Calu3 (cell line): ENCODE data around the gene CLEC16A. TPM values are rescaled to one million over a fixed set of nuclear protein-coding genes. Genes with fewer than 3 reads are reported as not detected.

ENCODE experiments used
- BruUV-seq: library from RNA; stranded (reverse); fragments of 400-500 nt; replicated peaks from 2 replicates; lab custom pipeline; 2021; lab: Mats Ljungman, UMichigan
- CTCF ChIA-PET: fragments of 300-600 bp; sonication (Branson Sonifier 250); formaldehyde crosslinking; loops from one replicate; lab custom pipeline; 2022; ENCODE audit warnings: antibody characterized with exemption; lab: Charles Lee
- DNase-seq: peaks from one replicate; pipeline ENCODE4 v3.0.0; 2022
- H3K27ac Mint-ChIP-seq: one replicate; pipeline ENCODE4 v1.8.0; 2022; ENCODE audit warnings: mixed read lengths; ENCODE audit not compliant: unreplicated experiment
- H3K27me3 Mint-ChIP-seq: one replicate; pipeline ENCODE4 v1.8.0; 2022; ENCODE audit warnings: mixed read lengths; ENCODE audit not compliant: unreplicated experiment
- H3K36me3 Mint-ChIP-seq: one replicate; pipeline ENCODE4 v1.8.0; 2022; ENCODE audit warnings: mild to moderate bottlenecking, moderate library complexity, mixed read lengths; ENCODE audit not compliant: insufficient read depth, unreplicated experiment
- H3K4me1 Mint-ChIP-seq: one replicate; pipeline ENCODE4 v1.8.0; 2022; ENCODE audit warnings: mild to moderate bottlenecking, low read depth, mixed read lengths; ENCODE audit not compliant: unreplicated experiment
- H3K4me3 Mint-ChIP-seq: one replicate; pipeline ENCODE4 v1.8.0; 2022; ENCODE audit warnings: mild to moderate bottlenecking, low read depth, moderate library complexity, mixed read lengths; ENCODE audit not compliant: unreplicated experiment
- H3K9me3 Mint-ChIP-seq: one replicate; pipeline ENCODE4 v1.8.0; 2022; ENCODE audit warnings: low read depth, mixed read lengths; ENCODE audit not compliant: unreplicated experiment
- CTCF ChIP-seq: fragments of 200-600 bp; IDR thresholded peaks from one replicate; pipeline ENCODE4 v1.8.0; 2022; ENCODE audit warnings: antibody characterized with exemption; ENCODE audit not compliant: unreplicated experiment
- intact Hi-C: fragments of 100-400 bp; cut with micrococcal nuclease; formaldehyde crosslinking; loops from one replicate; pipeline ENCODE4 v1.10.0; 2022; ENCODE audit not compliant: unreplicated experiment
- total RNA-seq: library from RNA; stranded (reverse); gene quantifications from 2 replicates; pipeline ENCODE4 v1.2.3, GENCODE V29; 2022

Gene CLEC16A
- total RNA-seq, 1 experiment from 2014 or later = 33.0 TPM

- H3K27me3 Mint-ChIP-seq = no peaks in the 10 kb centered on the region
- H3K4me3 Mint-ChIP-seq = no peak overlapping the region
- no TSS peak for BruUV-seq
- intact Hi-C loops = no loop called here
- CTCF ChIA-PET = interaction anchor here (0.7 kb wide), 1 partner anchor 56 kb away, joined by 6 read pairs; no protein-coding TSS in a partner anchor
- no peak overlapping the region for H3K27ac Mint-ChIP-seq
- no peaks in the 10 kb centered on the region for H3K36me3 Mint-ChIP-seq
- H3K4me1 Mint-ChIP-seq = no peaks in the 10 kb centered on the region
- TF ChIP-seq CTCF = no peak
- no peak for DNase-seq
- no peaks in the 10 kb centered on the region for H3K9me3 Mint-ChIP-seq
These were observed 212.0 kb downstream of the CLEC16A start for GRCh38 chr16:11156401-11156800.

GRCh38 chr16:11157143-11157542, 212.8 kb downstream of the CLEC16A start:
- DNase-seq = no peak
- H3K27me3 Mint-ChIP-seq = no peaks in the 10 kb centered on the region
- intact Hi-C loops = no loop called here
- no peaks in the 10 kb centered on the region for H3K36me3 Mint-ChIP-seq
- no peak overlapping the region for H3K4me3 Mint-ChIP-seq
- CTCF ChIA-PET = interaction anchor here (0.6 kb wide), 1 partner anchor 58 kb away, joined by 4 read pairs; no protein-coding TSS in a partner anchor
- H3K9me3 Mint-ChIP-seq = no peaks in the 10 kb centered on the region
- no TSS peak for BruUV-seq
- no peak for TF ChIP-seq CTCF
- H3K4me1 Mint-ChIP-seq = no peaks in the 10 kb centered on the region
- no peak overlapping the region for H3K27ac Mint-ChIP-seq

GRCh38 chr16:11158018-11158417, 213.7 kb downstream of the CLEC16A start:
- no peak for TF ChIP-seq CTCF
- CTCF ChIA-PET = interaction anchor here (0.9 kb wide), 1 partner anchor 97 kb away, joined by 3 read pairs; no protein-coding TSS in a partner anchor
- no peak overlapping the region for H3K27ac Mint-ChIP-seq
- DNase-seq = no peak
- H3K27me3 Mint-ChIP-seq = no peaks in the 10 kb centered on the region
- H3K9me3 Mint-ChIP-seq = no peaks in the 10 kb centered on the region
- H3K36me3 Mint-ChIP-seq = no peaks in the 10 kb centered on the region
- no TSS peak for BruUV-seq
- intact Hi-C loops = no loop called here
- H3K4me3 Mint-ChIP-seq = no peak overlapping the region
- no peaks in the 10 kb centered on the region for H3K4me1 Mint-ChIP-seq

- Mint-ChIP-seq H3K4me3 (no peak overlapping the region), H3K4me1 (no peaks in the 10 kb centered on the region), H3K27me3 (no peaks in the 10 kb centered on the region), H3K9me3 (no peaks in the 10 kb centered on the region), H3K36me3 (no peaks in the 10 kb centered on the region), H3K27ac (no peak overlapping the region)
- TF ChIP-seq CTCF = no peak
- no peak for DNase-seq
- CTCF ChIA-PET = interaction anchor here (0.7 kb wide), 1 partner anchor 59 kb away, joined by 3 read pairs; no protein-coding TSS in a partner anchor
- intact Hi-C loops = no loop called here
- no TSS peak for BruUV-seq
These were observed 214.9 kb downstream of the CLEC16A start for GRCh38 chr16:11159282-11159681.
